ENCODE measurements around the gene FRMD7. TPM values are rescaled to one million over a fixed set of nuclear protein-coding genes. Genes with fewer than 3 reads are reported as not detected.

The FRMD7 gene
- total and polyA plus RNA-seq, 4 donors, result 0.13 to 2.4 (median 0.44) TPM

GRCh38 chrX:132045456-132045855, 82.4 kb downstream of the FRMD7 start:
- Histone ChIP-seq H3K4me1 (ENCODE audit: control insufficient read depth, insufficient read depth, low read length) (no peaks in the 10 kb centered on the region), H3K9me3 (ENCODE audit: control insufficient read depth, insufficient read depth, low read length) (no peaks in the 10 kb centered on the region), H3K27ac (ENCODE audit: low read depth, low read length) (no peak overlapping the region), H3K27me3 (ENCODE audit: control insufficient read depth, insufficient read depth, low read length) (peaks cover 2% of the 10 kb centered on the region), H3K36me3 (ENCODE audit: control insufficient read depth, insufficient read depth, low read length) (no peaks in the 10 kb centered on the region), H3K4me3 (ENCODE audit: low read depth, low read length) (no peak overlapping the region)
- DNase-seq (ENCODE audit: low read depth in 4 of 6, low spot score in 6 of 6), result no peak
- WGBS (ENCODE audit: insufficient coverage), result no CpG with 5 or more reads among the region's 2 CpGs

GRCh38 chrX:132044953-132045352, 82.9 kb downstream of the FRMD7 start:
- Histone ChIP-seq H3K27me3 (ENCODE audit: control insufficient read depth, insufficient read depth, low read length) (peaks cover 4% of the 10 kb centered on the region), H3K27ac (ENCODE audit: low read depth, low read length) (no peak overlapping the region), H3K36me3 (ENCODE audit: control insufficient read depth, insufficient read depth, low read length) (no peaks in the 10 kb centered on the region), H3K4me3 (ENCODE audit: low read depth, low read length) (no peak overlapping the region), H3K9me3 (ENCODE audit: control insufficient read depth, insufficient read depth, low read length) (no peaks in the 10 kb centered on the region), H3K4me1 (ENCODE audit: control insufficient read depth, insufficient read depth, low read length) (no peaks in the 10 kb centered on the region)
- WGBS (ENCODE audit: insufficient coverage), result 68% methylated on average over 2 of the region's 4 CpGs
- no peak for DNase-seq (ENCODE audit: low read depth in 4 of 6, low spot score in 6 of 6)

GRCh38 chrX:132043977-132044376, 83.8 kb downstream of the FRMD7 start:
- Histone ChIP-seq H3K27ac (ENCODE audit: low read depth, low read length) (no peak overlapping the region), H3K4me1 (ENCODE audit: control insufficient read depth, insufficient read depth, low read length) (no peaks in the 10 kb centered on the region), H3K27me3 (ENCODE audit: control insufficient read depth, insufficient read depth, low read length) (peaks cover 7% of the 10 kb centered on the region), H3K4me3 (ENCODE audit: low read depth, low read length) (no peak overlapping the region), H3K36me3 (ENCODE audit: control insufficient read depth, insufficient read depth, low read length) (no peaks in the 10 kb centered on the region), H3K9me3 (ENCODE audit: control insufficient read depth, insufficient read depth, low read length) (no peaks in the 10 kb centered on the region)
- WGBS (ENCODE audit: insufficient coverage), result no CpG with 5 or more reads among the region's 2 CpGs
- DNase-seq (ENCODE audit: low read depth in 4 of 6, low spot score in 6 of 6), result no peak

GRCh38 chrX:132041015-132041414, 86.8 kb downstream of the FRMD7 start:
- Histone ChIP-seq H3K4me1 (ENCODE audit: control insufficient read depth, insufficient read depth, low read length) (no peaks in the 10 kb centered on the region), H3K36me3 (ENCODE audit: control insufficient read depth, insufficient read depth, low read length) (no peaks in the 10 kb centered on the region), H3K4me3 (ENCODE audit: low read depth, low read length) (no peak overlapping the region), H3K27ac (ENCODE audit: low read depth, low read length) (no peak overlapping the region), H3K9me3 (ENCODE audit: control insufficient read depth, insufficient read depth, low read length) (no peaks in the 10 kb centered on the region), H3K27me3 (ENCODE audit: control insufficient read depth, insufficient read depth, low read length) (peaks cover 9% of the 10 kb centered on the region)
- no peak for DNase-seq (ENCODE audit: low read depth in 4 of 6, low spot score in 6 of 6)
- 80% methylated on average over 1 of the region's 4 CpGs for WGBS (ENCODE audit: insufficient coverage)

GRCh38 chrX:132040066-132040465, 87.8 kb downstream of the FRMD7 start:
- Histone ChIP-seq H3K9me3 (ENCODE audit: control insufficient read depth, insufficient read depth, low read length) (no peaks in the 10 kb centered on the region), H3K27ac (ENCODE audit: low read depth, low read length) (no peak overlapping the region), H3K4me1 (ENCODE audit: control insufficient read depth, insufficient read depth, low read length) (no peaks in the 10 kb centered on the region), H3K27me3 (ENCODE audit: control insufficient read depth, insufficient read depth, low read length) (peaks cover 9% of the 10 kb centered on the region), H3K4me3 (ENCODE audit: low read depth, low read length) (no peak overlapping the region), H3K36me3 (ENCODE audit: control insufficient read depth, insufficient read depth, low read length) (no peaks in the 10 kb centered on the region)
- no CpG with 5 or more reads among the region's 2 CpGs for WGBS (ENCODE audit: insufficient coverage)
- no peak for DNase-seq (ENCODE audit: low read depth in 4 of 6, low spot score in 6 of 6)

GRCh38 chrX:132037479-132037993, 90.3 kb downstream of the FRMD7 start:
- DNase-seq (ENCODE audit: low read depth in 4 of 6, low spot score in 6 of 6), result no peak
- H3K27ac ChIP-seq (ENCODE audit: low read depth, low read length), result no peak overlapping the region
- H3K4me1 ChIP-seq (ENCODE audit: control insufficient read depth, insufficient read depth, low read length), result no peaks in the 10 kb centered on the region
- H3K27me3 ChIP-seq (ENCODE audit: control insufficient read depth, insufficient read depth, low read length), result peaks cover 14% of the 10 kb centered on the region
- H3K36me3 ChIP-seq (ENCODE audit: control insufficient read depth, insufficient read depth, low read length), result no peaks in the 10 kb centered on the region
- no peaks in the 10 kb centered on the region for H3K9me3 ChIP-seq (ENCODE audit: control insufficient read depth, insufficient read depth, low read length)
- no peak overlapping the region for H3K4me3 ChIP-seq (ENCODE audit: low read depth, low read length)
- WGBS (ENCODE audit: insufficient coverage), result 18% methylated on average over 3 of the region's 5 CpGs

- WGBS (ENCODE audit: insufficient coverage), result 74% methylated on average over 3 of the region's 3 CpGs
- no peak overlapping the region for H3K27ac ChIP-seq (ENCODE audit: low read depth, low read length)
- H3K4me1 ChIP-seq (ENCODE audit: control insufficient read depth, insufficient read depth, low read length), result no peaks in the 10 kb centered on the region
- no peaks in the 10 kb centered on the region for H3K36me3 ChIP-seq (ENCODE audit: control insufficient read depth, insufficient read depth, low read length)
- peaks cover 17% of the 10 kb centered on the region for H3K27me3 ChIP-seq (ENCODE audit: control insufficient read depth, insufficient read depth, low read length)
- no peak for DNase-seq (ENCODE audit: low read depth in 4 of 6, low spot score in 6 of 6)
- no peak overlapping the region for H3K4me3 ChIP-seq (ENCODE audit: low read depth, low read length)
- H3K9me3 ChIP-seq (ENCODE audit: control insufficient read depth, insufficient read depth, low read length), result no peaks in the 10 kb centered on the region
Observed at GRCh38 chrX:132034648-132035047, 93.2 kb downstream of the FRMD7 start.

GRCh38 chrX:132033166-132033565, 94.7 kb downstream of the FRMD7 start:
- Histone ChIP-seq H3K36me3 (ENCODE audit: control insufficient read depth, insufficient read depth, low read length) (no peaks in the 10 kb centered on the region), H3K27me3 (ENCODE audit: control insufficient read depth, insufficient read depth, low read length) (peaks cover 21% of the 10 kb centered on the region), H3K9me3 (ENCODE audit: control insufficient read depth, insufficient read depth, low read length) (no peaks in the 10 kb centered on the region), H3K4me1 (ENCODE audit: control insufficient read depth, insufficient read depth, low read length) (no peaks in the 10 kb centered on the region), H3K4me3 (ENCODE audit: low read depth, low read length) (no peak overlapping the region), H3K27ac (ENCODE audit: low read depth, low read length) (no peak overlapping the region)
- DNase-seq (ENCODE audit: low read depth in 4 of 6, low spot score in 6 of 6), result no peak
- 75% methylated on average over 1 of the region's 3 CpGs for WGBS (ENCODE audit: insufficient coverage)

GRCh38 chrX:132031867-132032266, 96.0 kb downstream of the FRMD7 start:
- 60% methylated on average over 3 of the region's 4 CpGs for WGBS (ENCODE audit: insufficient coverage)
- Histone ChIP-seq H3K9me3 (ENCODE audit: control insufficient read depth, insufficient read depth, low read length) (no peaks in the 10 kb centered on the region), H3K27me3 (ENCODE audit: control insufficient read depth, insufficient read depth, low read length) (peaks cover 25% of the 10 kb centered on the region), H3K36me3 (ENCODE audit: control insufficient read depth, insufficient read depth, low read length) (no peaks in the 10 kb centered on the region), H3K27ac (ENCODE audit: low read depth, low read length) (no peak overlapping the region), H3K4me1 (ENCODE audit: control insufficient read depth, insufficient read depth, low read length) (no peaks in the 10 kb centered on the region), H3K4me3 (ENCODE audit: low read depth, low read length) (no peak overlapping the region)
- no peak for DNase-seq (ENCODE audit: low read depth in 4 of 6, low spot score in 6 of 6)

GRCh38 chrX:132030264-132030663, 97.6 kb downstream of the FRMD7 start:
- Histone ChIP-seq H3K36me3 (ENCODE audit: control insufficient read depth, insufficient read depth, low read length) (no peaks in the 10 kb centered on the region), H3K4me3 (ENCODE audit: low read depth, low read length) (no peak overlapping the region), H3K4me1 (ENCODE audit: control insufficient read depth, insufficient read depth, low read length) (no peaks in the 10 kb centered on the region), H3K9me3 (ENCODE audit: control insufficient read depth, insufficient read depth, low read length) (no peaks in the 10 kb centered on the region), H3K27ac (ENCODE audit: low read depth, low read length) (no peak overlapping the region), H3K27me3 (ENCODE audit: control insufficient read depth, insufficient read depth, low read length) (peaks cover 25% of the 10 kb centered on the region)
- no peak for DNase-seq (ENCODE audit: low read depth in 4 of 6, low spot score in 6 of 6)

Data from spinal cord (tissue), 10 donors.